HG03103 (cell line): ENCODE results near the gene EHBP1L1.

Source experiments
- ATAC-seq: cut with Tn5 transposase; IDR thresholded peaks from one replicate; pipeline ENCODE4 v1.9.1; 2021; ENCODE audit warnings: low read depth; ENCODE audit not compliant: unreplicated experiment

Gene EHBP1L1

DNA sequence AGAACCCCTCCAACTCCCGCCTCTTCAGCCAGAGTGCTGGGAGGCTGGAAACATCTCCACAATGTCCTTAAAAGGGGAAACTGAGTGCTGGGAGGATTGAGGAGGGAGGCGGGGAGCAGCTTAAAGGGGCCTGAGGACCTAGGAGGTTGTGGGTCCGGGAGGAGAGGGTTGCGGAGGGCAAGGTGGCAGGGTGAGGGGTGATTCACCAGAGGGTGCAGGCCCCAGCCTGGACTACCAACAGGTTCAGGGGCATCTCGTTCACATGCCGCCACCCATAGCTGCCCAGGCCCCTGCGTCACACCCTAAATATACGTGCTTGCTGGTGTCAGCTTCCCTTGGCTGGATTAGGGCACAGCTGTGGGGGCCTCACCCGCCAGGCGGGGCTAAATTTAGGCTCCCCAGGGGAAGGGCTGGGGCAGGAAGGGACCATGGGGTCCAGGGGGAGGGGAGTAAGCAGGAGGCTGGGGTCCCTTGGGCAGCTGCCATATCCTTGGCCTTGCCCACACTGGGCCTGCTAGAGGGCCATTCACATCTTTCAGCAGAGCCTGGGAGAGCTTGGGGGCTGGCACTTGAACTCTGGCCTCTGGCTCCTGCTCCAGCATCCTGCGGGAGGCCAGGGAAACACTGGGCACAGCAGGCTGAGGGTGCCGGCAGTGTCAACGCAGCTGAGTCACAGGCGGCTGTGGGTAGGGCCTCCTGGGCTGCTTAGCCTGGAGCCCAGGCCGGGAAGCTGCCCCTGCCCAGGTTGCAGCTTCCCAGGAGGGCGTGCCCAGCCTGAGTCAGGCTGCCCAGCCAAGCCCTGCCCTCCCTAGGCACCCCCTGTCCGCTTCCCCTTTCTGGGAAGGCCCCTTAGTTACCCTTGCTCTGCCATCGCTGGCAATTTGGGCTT is 1.3 kb downstream of the EHBP1L1 start:
- ATAC-seq: no peak

DNA sequence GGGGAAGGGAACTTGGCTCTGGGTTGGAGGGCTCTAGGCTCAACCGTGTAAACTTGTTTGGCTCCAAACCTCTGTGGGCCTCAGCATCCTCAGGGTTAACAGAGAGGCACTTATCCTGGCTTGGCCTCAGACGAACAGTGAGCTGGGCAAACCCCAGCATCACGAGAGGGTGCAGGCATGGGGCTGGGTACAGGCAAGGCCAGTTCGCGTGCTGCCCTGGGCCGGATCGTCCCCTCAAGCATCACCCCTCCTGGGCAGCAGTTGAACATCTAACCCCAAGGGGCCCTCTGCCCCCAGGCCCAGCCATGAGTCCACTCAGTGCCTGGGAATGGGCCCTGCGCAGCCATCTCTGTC is 1.9 kb downstream of the EHBP1L1 start:
- ATAC-seq: no peak

DNA sequence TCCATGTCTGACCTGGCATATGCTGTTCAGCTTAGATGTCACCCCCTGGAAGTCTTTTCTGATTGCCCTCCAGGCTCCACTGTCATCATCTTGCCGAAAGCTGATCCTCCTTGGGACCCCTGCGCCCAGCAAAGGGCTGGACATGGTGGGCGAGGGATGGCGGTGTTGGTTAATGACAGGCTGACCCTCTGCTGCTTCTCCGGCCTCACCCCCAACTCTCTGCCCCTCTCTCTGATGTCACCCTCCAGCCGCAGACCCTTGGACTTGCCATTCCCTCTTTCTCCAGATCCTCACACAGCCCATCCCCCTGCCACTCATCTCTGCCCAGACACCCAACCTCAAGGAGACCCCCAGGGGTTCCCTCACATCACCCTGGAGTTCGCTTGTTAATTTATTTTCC is 2.3 kb downstream of the EHBP1L1 start:
- ATAC-seq: no peak

GRCh38 chr11:65578667-65579066 is 2.8 kb downstream of the EHBP1L1 start:
- ATAC-seq: no peak

GRCh38 chr11:65579291-65579690 is 3.4 kb downstream of the EHBP1L1 start:
- ATAC-seq: no peak

DNA sequence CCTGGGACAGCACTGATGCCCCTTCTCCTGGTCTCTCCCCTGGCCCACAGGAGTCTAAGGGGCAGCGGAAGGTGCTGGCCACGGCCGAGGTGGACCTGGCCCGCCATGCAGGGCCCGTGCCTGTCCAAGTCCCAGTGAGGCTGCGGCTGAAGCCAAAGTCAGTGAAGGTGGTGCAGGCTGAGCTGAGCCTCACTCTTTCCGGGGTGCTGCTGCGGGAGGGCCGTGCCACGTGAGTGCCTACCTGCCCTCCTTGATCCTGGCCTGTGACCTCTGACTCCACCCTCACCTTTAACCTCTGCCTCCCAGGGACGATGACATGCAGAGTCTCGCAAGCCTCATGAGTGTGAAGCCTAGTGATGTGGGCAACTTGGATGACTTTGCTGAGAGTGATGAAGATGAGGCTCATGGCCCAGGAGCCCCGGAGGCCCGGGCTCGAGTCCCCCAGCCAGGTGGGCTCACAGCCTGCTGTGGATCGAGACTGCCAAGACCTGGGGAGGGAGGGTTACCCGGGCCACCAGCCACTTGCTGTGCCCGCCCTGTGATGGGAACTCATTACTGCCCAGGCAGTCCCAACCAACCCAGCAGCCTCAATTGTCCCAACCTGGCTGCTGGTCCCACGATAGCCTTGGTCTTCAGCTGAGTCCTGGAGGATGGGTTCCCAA is 4.3 kb downstream of the EHBP1L1 start:
- ATAC-seq: no peak

DNA sequence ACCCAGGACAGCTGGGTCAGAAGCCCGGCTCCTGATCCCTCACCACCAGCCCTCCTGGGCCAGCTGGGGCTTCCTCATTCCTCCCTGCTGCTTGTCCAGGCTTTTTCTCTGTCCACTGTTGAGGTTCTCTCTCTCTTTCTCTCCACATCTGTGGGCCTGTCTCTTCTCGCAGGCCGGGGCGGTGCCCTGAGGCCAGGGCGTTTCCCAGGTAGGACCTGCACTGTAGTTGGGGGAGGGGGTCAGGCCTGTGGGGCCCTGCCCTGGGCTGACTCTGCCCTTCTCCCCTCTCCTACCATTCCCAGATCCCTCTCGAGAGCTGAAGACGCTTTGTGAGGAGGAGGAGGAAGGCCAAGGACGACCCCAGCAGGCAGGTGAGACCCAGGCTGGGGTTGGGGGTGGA is 4.9 kb downstream of the EHBP1L1 start:
- ATAC-seq: no peak

DNA sequence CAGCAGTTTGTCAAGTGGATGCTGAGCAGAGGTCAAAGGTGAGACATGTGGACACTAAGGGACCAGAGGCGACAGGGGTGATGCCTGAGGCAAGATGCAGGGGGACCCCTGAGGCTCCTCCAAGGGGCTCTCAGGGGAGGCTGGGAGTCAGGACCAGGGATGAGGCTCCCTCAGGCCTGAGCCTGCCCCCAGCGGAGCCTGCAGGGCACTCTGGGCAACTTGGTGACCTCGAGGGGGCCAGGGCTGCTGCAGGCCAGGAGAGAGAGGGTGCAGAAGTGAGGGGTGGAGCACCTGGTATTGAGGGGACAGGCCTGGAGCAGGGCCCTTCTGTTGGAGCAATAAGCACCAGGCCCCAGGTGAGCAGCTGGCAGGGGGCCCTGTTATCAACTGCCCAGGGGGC is 6.1 kb downstream of the EHBP1L1 start:
- no peak for ATAC-seq

DNA sequence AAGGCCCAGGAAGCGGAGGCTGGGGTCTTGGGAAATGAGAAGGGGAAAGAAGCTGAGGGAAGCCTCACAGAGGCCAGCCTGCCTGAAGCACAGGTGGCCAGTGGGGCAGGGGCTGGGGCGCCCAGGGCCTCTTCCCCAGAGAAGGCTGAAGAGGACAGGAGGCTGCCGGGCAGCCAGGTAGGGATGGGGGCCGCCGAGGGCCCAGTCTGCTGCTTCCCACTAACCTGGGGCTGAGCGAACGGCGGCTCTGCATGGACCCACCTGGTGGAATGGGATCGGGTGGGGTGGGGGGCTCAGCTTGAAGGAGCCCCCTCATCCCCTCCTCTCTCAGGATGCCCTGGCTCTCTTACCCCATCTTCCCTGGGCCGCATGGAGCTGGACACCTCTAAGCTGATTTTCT is 7.7 kb downstream of the EHBP1L1 start:
- no peak for ATAC-seq

- no peak for ATAC-seq
These were observed 8.3 kb downstream of the EHBP1L1 start for GRCh38 chr11:65584106-65584505.

DNA sequence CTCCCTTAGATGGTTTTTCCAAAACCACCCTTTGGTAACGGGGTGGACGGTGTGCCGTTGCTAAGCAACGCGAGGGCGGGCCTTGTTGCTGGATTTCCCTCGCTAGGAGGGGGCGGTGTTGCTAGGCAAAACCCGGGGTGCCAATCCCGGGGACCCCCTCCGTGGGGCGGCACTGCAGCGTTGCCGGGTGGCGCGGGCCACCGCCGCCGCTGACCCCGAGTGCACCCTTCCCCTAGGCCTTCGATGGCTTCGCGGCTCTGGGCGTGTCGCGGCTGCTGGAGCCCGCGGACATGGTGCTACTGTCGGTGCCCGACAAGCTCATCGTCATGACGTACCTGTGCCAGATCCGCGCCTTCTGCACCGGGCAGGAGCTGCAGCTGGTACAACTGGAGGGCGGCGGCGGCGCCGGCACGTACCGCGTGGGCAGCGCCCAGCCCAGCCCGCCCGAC is 8.9 kb downstream of the EHBP1L1 start:
- ATAC-seq: no peak

- ATAC-seq: no peak
These were observed 9.8 kb downstream of the EHBP1L1 start for GRCh38 chr11:65585396-65586246.

- ATAC-seq: no peak
These were observed 10.4 kb downstream of the EHBP1L1 start for GRCh38 chr11:65586247-65586630.

GRCh38 chr11:65586676-65587075 is 10.8 kb downstream of the EHBP1L1 start:
- ATAC-seq: no peak

DNA sequence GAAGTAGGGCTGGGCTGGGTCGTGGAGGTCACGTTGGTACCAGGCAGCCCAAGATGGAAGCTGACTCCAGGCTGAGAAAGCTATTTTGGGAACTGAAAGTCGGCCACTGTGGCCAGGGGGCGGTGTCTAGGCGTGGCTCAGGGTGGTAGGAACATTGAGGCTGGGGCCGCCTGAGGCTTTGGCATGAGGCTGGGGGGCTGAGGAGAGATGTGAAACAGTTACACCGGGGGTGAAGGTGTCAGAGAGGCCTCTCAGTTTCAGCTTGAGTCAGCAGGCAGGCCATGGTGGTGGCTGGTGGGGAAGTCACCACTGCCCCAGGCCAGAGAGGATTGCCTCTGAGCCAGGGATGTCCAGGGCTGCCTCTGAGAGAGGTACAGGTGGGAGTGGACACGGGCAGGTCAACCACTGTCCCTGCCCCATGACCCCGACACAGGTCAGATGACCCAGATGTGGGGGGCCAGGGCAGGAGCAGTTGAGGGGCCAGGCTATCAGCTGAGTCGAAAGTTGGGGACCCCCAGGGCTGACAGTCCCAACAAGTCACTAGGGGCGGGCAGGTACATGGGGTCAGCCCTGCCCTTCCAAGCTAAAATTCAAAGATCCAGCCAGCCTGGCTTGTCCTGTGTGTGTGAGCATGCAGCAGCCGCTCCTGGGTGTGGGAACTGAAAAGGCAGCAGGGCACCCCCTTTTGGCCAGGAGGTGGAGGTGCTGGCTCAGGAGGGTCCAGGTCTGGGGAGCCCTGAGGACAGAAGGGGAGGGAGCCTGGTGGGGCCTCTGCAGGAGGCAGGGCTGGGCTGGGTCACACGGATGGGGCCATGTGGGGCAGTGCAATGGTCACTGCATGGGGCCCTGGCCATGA is 12.6 kb downstream of the EHBP1L1 start:
- peak; percentile 60 for ATAC-seq

GRCh38 chr11:65589444-65590239 is 13.8 kb downstream of the EHBP1L1 start:
- no peak for ATAC-seq

DNA sequence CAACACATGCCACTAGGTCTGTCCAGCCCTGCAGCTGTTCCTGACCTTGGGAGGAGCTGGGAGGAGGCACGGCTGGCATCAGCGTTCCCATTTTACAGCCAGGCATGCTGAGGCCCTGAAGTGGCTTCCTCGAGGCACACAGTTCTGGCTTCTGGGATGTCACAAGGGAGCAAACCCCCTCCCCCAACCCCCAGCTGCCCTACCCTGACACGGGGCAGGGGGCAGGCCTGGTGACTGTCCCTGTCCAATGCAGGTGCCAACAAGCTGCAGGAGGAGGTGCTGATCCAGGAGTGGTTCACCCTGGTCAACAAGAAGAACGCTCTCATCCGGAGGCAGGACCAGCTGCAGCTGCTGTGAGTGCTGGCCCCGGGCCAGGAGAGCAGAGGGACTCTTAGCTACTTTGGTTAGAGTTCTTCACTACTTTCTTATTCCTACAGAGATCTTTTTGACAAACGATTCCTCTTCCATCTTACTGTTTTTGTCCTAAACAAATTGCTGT is 14.4 kb downstream of the EHBP1L1 start:
- ATAC-seq: no peak

GRCh38 chr11:65591939-65592857 is 16.3 kb downstream of the EHBP1L1 start:
- ATAC-seq: no peak
